Upper lobe of left lung (tissue), 4 donors: ENCODE results near the gene MPC1.

Experiments used
- EP300 ChIP-seq, 4 donors: sonication (generic); formaldehyde crosslinking; IDR thresholded peaks; one replicate each; pipeline ENCODE4 v1.5.1; 2017; ENCODE audit warnings: antibody characterized with exemption in 4 of 4, control low read depth in 2 of 4
- POLR2A ChIP-seq, 4 donors: fragments of 450-650 bp; IDR thresholded peaks; one replicate each; pipeline ENCODE4 v1.5.1; 2016 to 2017; ENCODE audit warnings: antibody characterized with exemption in 4 of 4, mild to moderate bottlenecking in 2 of 4
- POLR2AphosphoS5 ChIP-seq, 2 donors: sonication (generic); formaldehyde crosslinking; IDR thresholded peaks; one replicate each; pipeline ENCODE4 v1.5.1; 2017; ENCODE audit warnings: antibody characterized with exemption in 2 of 2
- TF ChIP-seq, protein P1 (sequence below), 6 experiments: fragments of 450-650 bp in 4 of 6; fragments of 200-600 bp in 2 of 6; sonication (generic) in 2 of 6; IDR thresholded peaks; one replicate each; pipeline ENCODE4 v1.5.1; 2016 to 2019; ENCODE audit warnings: antibody characterized with exemption in 6 of 6

DNA sequence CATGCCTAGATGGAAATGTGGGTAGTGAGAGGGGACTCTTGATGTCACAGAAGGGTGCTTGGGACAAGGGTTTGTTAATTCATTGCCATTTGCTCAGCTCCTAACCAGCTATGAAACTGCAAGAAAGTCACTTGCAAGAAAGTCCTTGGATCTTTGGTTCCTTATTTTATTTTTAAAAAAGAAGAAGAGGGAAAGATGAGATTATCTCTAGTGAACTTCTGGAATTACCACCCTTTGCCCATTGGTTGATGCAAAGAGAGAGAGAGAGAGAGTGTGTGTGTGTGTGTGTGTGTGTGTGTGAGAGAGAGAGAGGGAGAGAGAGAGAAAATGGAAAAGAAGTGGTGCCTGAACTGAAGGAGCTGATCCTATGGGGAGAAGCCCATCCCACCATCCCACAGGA lies 35.8 kb downstream of the MPC1 start:
- TF ChIP-seq, protein P1, sequence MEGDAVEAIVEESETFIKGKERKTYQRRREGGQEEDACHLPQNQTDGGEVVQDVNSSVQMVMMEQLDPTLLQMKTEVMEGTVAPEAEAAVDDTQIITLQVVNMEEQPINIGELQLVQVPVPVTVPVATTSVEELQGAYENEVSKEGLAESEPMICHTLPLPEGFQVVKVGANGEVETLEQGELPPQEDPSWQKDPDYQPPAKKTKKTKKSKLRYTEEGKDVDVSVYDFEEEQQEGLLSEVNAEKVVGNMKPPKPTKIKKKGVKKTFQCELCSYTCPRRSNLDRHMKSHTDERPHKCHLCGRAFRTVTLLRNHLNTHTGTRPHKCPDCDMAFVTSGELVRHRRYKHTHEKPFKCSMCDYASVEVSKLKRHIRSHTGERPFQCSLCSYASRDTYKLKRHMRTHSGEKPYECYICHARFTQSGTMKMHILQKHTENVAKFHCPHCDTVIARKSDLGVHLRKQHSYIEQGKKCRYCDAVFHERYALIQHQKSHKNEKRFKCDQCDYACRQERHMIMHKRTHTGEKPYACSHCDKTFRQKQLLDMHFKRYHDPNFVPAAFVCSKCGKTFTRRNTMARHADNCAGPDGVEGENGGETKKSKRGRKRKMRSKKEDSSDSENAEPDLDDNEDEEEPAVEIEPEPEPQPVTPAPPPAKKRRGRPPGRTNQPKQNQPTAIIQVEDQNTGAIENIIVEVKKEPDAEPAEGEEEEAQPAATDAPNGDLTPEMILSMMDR (IDR thresholded peaks at IDR 0.05), result no peak
- TF ChIP-seq POLR2A (IDR thresholded peaks at IDR 0.05), result no peak
- no peak for TF ChIP-seq POLR2AphosphoS5 (IDR thresholded peaks at IDR 0.05)
- TF ChIP-seq EP300 (IDR thresholded peaks at IDR 0.05), result no peak
